HG03039 (cell line): ENCODE measurements around the gene PHEX.

Experiments
- ATAC-seq: cut with Tn5 transposase; IDR thresholded peaks from one replicate; pipeline ENCODE4 v1.9.1; 2021; ENCODE audit warnings: mild to moderate bottlenecking, moderate library complexity; ENCODE audit not compliant: unreplicated experiment

Gene PHEX

DNA sequence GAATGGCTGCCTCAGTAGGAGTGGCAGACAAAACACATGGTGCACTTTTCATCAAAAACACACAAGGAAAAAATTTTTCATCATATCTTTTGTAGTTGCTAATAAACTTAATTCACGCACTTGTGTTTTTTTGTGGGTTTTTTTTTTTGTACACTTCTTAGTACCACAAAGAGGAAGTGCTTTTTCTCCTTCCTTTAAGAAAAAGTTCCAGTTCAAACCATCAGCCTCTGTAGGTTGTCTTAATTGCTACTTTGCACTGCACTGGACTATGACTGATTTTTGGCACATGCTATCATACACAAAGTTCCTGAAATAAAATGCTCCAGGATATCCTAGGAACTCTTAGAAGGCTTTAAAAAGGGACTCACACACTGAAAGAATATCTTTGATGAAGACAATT is at the start of gene PHEX:
TSS of gene PHEX (plus strand) at position 242 of the 400 bp plus-strand sequence. CDS start 681 bp downstream, outside the sequence.
- no peak for ATAC-seq

DNA sequence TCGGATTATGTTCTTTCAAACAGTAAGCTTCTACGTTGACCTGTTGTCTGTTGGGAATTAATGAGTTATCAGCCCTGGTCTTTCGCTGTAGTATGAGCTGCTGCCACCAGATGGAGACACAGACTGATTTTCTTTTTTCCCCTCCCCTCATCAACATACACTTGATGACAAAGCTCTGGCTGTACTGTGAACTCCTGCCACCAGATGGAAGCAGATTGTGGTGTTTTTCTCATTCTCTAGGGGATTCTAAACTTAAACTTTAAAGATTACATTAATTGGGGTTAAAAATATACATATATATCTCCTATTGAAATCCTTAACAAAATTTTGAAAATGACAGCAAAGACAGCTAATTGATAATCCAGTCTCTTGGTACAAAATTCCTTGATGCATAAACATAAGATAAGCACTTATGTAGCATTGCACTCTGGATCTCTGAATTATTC is 46.8 kb upstream of the PHEX start:
- ATAC-seq: peak; percentile 56

DNA sequence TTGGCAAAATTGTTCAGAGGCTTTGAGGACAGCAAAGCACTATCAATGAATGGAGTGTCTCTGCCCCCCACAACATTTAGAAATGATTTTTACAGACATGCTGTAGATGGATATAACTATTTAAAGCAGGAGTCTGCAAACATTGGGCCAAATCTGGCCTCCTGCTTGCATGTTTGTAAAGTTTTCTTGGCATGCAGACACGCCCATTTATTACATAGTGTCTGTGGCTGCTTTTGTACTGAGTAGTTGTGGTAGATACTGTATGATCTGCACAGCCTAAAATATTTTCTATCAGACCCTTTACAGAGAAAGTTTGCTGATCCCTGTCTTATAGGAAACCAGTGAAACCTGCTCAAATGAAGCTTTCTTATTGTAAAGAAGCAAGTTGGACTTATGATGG is 45.5 kb upstream of the PHEX start:
- no peak for ATAC-seq

DNA sequence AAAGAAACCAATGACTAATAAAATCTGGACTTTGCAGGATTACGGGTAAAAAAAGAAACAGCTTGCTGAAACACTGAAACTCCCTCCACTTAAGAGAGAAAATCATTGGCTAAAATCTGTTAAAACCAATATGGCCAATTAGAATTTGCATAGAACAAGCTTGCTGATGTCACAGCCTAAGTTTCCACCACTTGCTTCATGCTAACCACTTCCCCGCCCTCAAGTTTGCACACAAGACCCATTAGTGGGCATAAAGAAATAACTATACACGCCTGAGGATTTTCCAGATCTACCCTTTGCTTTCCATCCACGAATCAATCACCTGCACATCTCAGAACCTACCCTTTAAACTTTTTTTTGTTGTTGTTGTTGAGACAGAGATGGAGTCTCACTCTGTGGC is 42.7 kb upstream of the PHEX start:
- ATAC-seq: peak; percentile 43

DNA sequence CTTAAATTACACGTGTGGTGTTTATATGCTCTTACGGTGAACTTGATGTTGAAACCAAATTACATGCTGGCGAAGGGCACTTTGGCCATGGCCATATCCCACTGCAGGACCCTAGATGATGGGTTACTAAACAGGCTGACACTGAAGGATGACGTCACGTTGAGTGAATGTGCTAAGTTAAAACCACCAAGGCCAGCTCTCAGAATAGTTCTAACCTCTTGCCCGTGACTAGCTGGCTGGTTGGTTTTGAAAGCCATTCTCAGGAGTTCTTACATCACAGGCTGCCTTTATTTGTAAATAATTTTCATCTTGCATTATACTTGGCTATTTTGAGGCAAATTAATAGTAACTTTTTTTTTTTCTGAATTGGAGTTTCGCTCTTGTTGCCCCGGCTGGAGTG is 41.3 kb upstream of the PHEX start:
- no peak for ATAC-seq

DNA sequence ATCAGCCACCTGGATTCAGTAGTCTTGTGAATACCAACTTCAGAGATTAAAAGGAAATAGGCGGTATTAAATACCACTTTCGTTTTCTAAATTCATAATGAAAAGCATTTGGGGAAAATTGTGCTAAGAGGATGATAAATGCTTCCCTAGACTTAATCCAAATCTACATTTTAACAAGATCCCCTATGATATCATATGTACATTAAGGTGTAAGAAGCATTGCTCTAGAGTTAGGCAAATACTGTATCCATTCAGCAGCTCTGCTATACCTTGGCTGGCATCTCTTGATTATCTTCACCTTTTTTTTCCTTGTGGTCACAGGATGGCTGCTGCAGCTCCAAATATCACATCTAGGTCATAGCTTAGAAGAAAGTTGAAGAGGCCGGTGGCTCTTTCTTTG is 40.6 kb upstream of the PHEX start:
- ATAC-seq: no peak

DNA sequence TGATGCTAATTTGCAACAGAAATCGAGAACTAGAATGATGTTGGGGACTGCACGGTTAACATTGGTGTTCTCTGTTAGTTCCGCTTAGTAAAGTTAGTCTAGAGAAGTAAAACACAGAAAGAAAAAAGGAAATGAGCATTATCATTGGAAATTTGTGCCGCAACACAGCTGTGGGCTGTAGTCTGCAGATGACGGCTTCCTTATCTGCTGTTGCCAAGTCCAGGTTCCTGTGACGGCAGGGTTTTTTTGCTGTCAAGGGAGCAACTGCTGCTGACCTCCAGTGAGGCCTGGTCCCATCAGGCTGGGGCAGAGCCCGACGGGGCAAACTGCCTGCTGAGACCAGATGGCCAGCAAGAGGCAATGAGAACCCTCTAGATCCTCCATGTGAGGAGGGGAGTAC is 38.9 kb upstream of the PHEX start:
- peak; percentile 77 for ATAC-seq

DNA sequence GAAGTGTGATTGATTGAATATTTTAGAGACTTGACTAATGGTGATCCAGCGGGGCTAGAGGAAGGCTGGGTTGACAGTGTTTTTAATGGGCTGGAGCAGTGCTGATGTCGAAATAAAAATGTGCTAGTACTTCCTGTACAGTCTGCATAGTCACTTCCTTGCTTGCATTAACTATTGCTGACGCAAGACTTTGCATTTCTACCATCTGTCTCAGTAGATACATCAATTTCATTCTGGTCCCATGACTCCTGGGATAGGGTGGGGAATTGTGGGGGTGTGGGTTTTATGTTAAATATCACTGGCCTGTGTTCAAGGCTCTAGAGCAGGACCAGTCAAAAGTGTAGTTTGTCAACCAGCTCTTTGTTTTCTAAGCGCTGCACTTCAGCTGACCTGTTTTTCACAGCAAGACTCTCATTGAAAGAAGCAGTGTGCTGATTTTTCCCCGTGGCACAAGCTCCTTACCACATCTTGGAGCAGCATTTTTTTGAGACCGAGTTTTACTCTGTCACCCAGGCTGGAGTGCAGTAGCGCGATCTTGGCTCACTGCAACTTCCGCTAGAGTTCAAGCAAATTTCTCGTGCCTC is 35.2 kb upstream of the PHEX start:
- ATAC-seq: no peak

DNA sequence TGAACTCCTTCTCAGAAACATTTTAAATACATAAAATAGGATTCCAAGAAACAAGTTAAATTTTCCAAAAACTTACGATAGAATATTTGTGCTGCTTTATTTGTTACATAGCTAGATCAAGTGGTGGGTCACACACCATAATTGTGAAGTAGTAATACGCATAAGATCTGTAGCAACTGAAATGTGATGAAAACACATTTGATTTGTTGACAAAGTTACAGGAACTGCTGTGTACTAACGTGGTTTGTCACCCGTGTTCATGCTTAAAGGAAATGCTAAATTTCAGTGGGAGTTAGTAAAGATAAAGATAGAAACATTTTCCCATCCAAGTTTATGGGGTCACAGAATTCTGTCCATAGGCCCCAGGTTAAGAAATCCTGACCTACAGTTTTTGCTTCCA is 34.1 kb upstream of the PHEX start:
- ATAC-seq: no peak

DNA sequence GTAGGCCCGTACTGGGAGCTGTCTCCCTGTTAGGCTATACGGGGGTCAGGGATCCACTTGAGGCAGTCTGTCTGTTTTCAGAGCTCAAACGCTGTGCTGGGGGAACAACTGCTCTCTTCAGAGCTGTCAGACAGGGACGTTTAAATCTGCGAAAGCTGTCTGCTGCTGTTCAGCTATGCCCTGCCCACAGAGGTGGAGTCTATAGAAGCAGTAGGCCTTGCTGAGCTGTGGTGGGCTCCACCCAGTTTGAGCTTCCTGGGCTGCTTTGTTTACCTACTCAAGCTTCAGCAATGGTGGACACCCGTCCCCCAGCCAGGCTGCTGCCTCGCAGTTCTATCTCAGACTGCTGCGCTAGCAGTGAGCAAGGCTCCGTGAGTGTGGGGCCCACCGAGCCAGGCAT is 27.3 kb upstream of the PHEX start:
- no peak for ATAC-seq

DNA sequence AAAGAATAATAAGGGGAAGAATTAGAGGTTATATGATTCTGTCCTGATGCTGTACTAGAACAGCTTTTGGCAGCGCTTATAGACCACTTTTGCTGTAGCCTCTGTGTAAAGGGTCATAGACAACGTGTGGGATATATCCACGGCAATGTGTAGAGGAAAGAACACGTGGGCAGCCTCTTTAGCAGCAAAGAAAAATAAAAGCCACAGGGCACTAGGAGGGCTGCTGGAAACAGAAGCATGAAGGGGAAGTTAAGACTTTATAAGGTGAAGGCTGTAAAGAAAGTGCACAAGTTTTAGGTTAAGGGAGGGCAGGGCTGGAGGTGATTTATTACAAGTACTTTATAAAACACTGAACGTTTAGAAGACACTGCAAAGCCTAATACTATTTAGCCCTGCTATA is 20.1 kb upstream of the PHEX start:
- ATAC-seq: no peak

DNA sequence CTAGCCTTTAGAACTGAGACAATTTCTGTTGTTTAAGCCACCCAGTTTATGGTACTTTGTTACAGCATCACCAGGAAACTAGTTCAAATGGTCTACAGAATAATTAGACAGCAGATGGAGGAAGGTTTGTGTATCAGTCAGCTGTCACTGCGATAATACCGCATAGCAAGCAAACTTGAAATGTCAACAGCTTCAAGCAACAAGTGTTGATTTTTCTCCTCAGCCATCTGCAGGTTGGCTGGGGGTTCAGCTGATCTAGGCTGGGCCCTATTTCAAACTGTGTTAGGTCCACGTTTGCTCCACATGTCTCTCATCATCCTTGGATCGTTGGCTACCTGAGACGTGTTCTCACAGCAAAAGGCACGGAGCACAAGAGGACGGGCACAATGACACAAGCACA is 19.2 kb upstream of the PHEX start:
- no peak for ATAC-seq

DNA sequence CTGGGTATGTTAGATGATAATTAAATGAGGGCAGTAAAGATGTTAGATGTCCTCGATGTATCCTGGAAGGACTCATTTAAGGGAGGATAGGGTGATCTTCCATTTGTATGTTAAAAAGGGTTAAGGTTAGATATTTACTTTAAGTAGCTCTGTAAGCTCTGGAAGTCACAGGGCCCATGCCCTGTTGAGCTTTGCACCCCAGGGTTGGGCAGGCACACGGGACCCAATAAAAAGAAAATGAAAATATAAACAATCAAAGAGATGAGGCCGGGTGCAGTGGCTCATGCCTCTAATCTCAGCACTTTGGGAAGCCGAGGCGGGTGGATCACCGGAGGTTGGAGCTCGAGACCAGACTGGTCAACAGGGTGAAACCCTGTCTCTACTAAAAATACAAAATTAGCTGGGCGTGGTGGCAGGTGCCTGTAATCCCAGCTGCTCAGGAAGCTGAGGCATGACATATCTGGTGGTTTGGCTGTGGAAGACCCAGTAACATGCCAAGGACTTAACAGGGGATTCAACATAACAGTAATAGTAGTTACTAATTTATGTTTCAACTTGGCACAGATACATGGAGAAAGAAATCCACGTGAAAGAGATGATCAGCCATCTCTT is 16.9 kb upstream of the PHEX start:
- ATAC-seq: no peak

DNA sequence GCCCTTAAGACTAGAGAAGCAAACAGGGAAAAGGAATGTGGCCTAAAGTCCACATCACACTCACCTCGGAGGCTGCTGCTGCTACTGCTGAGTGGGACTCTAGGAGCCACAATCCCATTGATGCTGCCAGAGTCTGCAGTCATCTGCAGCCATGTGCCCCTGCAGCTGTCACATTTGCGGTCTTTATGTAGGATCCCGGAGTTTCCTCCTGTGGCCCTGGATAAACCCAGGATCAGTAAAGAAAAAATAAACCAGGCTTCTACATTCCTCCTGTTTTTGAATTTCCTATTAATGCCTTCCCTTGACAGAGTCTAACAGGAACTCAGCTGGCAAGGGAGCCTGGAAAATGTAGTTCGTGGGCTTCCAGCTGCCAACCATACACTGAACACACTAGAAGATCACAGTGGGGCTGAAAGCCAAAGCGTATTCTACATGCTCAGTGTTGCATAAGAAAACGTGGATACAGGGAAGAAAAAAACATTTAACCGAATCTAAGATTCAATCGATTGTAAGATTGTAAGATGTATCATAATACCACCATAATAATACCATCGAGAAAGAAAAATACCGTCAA is 10.3 kb upstream of the PHEX start:
- ATAC-seq: no peak

DNA sequence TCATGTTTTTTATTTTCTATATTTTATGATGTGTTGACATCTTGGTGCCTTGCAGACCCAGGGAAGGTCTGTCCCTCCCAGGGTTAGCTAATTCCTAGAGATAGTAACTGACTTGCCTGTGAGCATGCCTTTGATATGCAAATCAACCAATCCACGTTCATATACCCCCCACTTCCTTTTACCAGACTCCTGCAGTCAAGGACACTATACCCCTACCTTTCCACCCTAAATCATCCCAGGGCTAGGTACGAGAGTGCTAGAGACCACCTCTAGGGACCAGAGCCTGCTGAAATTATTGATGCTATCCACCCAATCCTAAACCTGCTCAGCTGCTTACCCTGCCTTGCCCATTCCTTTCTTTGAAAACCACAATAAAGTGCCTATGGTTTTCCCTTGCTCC is 7.5 kb upstream of the PHEX start:
- ATAC-seq: no peak

DNA sequence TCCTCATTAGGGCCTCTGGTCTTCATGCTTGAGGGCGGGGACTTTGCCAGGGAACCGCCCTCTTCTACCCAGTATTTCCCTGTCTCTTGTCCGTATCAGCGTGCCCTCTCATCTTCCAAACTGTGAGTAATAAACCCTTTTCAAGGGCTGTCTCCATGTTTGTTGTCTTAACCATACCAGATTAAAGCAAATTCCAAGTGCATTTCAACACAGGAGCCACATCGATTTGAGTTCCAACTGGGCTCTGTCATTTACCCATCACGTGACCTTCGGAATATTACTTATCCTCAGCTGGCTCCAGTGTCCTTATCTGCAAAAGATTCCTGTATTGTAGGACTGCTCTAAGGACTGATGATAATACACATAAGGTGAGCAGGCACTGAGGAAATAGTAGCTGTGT is 6.4 kb upstream of the PHEX start:
- ATAC-seq: no peak

DNA sequence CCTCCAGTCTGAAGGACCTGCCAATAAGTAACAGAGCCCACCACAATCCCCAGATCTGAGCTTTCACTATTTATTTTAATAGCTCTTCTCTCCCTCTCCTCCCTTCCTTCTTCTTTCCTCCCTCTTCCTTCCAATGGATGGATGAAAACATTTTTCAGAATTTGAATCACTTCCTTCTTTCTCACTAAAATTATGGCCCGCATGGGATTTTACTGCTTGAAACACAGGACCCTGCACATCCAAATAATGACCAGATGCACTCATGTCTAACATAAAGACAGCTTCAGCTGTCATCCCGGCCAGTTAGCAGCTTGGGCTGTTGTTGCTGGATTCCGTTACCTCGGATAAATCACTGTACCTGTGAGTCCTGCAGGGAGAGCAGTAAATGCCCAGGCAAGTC is 5.4 kb upstream of the PHEX start:
- no peak for ATAC-seq

DNA sequence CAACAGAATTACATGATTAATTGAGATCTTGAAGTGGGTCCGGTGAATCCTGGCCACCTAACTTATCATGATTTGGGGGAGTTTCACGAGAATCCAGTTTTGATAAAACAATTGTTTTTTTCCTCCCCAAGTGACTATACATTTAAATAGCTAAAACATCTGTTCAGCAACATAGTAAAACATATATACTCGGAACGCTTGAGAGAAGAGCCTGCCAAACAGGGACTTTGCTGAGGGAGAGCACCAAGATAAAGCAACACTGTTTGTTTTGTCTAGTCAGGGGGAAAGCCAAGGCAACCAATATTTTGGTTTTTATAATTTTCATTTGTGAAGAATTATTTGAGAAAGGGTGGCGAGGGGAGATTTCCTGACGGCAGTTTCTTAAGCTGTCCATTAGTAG is 381 bp downstream of the PHEX start:
- ATAC-seq: no peak

DNA sequence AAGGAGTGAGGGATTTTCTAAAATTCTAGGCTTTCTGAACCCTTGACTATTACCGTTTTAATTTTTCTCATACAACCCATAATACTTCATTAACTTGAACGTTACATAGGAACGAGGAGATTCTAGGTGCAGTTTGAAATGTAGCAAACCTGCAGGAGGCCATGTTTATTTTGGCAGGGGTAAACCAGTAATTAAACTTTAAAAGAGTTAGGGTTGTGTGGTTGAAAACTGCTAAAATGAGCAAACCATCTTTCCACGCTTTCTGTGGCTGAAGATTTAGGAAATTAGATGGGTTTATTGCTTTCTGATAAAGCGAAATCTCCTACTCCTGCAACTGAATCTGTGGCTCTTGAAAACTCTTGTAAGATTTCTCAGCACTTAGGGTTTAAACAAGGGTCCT is 1.7 kb downstream of the PHEX start:
- no peak for ATAC-seq

DNA sequence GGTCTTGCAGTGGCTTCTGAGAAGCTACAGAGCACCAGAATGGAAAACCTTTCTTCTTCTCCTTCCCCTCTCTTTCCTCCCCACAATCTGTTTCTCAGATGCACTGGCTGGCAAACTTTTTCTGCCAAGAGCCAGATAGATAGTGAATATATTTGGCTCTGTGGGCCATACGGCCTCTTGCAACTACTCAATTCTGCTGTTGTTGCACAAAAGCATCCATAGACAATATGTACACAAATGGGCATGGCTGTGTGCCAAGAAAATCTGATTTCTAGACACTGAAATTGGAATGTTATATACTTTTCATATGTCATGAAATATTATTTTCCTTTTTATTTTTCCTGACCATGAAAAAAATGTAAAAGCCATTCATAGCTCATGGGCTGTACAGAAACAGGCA is 3.1 kb downstream of the PHEX start:
- no peak for ATAC-seq

DNA sequence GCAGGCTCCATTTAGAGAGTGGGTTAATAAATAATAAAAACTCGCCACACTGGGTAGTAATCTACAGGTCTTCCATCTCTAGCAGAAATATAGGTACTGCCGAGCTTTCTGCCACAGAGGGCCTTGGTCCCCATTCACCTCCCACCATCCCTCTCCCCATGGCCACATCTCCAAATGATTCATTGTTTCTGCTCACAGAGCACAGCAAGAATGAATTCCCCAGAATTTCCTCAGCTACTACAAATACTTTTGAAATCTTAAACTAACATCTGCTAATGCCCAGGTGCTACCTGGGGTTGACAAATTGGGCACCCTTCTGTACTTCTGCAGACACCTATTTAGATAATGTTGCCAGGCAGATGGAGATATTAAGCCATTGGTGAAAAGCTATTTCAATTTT is 5.1 kb downstream of the PHEX start:
- no peak for ATAC-seq

DNA sequence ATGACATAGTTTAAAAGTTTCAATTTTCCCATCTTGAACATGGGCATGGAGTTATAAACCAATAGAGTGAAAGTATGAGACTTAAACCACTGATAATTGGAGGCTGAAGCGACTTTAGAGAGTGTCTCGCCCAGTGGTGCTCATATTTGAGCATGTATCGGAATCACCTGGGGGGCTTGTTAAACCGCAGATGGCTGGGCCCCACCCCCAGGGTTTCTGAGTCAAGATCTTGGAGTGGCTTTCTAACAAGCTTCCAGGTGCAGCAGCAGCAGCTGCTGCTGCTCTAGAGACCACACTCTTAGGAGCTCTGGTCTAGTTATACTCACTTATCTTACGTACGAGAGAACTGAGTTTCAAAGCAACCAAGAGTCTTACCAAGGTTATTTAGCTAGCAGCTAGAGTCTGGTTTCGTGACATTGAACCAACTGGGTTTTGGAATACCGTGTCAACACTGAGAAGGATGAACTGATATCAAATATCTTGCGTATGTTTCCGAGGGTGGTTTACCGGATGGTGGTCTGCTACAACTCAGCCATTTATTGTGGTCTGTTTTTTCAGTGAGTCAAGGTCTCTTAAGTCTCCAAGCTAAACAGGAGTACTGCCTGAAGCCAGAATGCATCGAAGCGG is 5.9 kb downstream of the PHEX start:
- ATAC-seq: no peak
